NOMO-1 (cell line): ENCODE data around the gene PTPRG.
"Not testable (repeated sequence)": the region's sequence is repeated elsewhere in the genome, so short reads cannot be mapped to it uniquely, and the experiment has no call there.

Experiments used
- DNase-seq, 2 experiments: peaks; one replicate each; lab custom pipeline; 2025; ENCODE audit not compliant: unreplicated experiment in 2 of 2; lab: John Stamatoyannopoulos, UW

The PTPRG gene

DNA sequence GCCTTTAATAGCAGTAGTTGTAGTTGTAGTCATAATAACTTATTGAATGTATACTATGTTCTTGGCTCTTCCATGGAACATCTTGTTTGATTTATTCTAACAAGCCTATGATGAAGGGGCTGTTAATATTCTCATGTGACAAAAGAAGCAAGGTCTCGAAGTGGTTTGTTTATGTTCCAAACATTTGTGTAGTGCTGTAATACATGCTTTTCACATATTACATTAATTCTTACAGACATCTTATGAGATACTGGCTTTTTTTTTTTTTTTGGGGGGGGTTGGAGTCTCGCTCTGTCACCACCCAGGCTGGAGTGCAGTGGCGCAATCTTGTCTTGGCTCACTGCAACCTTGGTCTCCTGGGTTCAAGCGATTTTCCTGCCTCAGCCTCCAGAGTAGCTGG lies 252.3 kb downstream of the PTPRG start:
- no peak for DNase-seq

- no peak for DNase-seq
Measured at GRCh38 chr3:61814674-61815073, 253.3 kb downstream of the PTPRG start.

DNA sequence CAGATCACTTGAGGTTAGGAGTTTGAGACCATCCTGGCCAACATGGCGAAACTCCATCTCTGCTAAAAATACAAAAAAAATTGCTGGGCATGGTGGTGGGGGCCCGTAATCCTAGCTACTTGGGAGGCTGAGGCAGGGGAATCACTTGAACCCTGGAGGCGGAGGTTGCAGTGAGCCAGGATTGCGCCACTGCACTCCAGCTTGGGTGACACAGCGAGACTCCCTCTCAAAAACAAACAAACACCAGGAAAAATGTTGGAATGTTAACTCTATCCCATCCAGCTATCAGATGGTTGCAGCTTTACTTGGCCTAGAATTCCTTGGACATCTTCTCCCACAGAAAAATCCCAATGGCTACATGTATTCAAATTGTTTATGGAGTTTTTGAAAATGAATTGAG lies 254.9 kb downstream of the PTPRG start:
- DNase-seq, result not testable (repeated sequence)

- DNase-seq, result no peak
Measured at GRCh38 chr3:61819861-61820260, 258.5 kb downstream of the PTPRG start.

GRCh38 chr3:61820306-61820992 lies 259.1 kb downstream of the PTPRG start:
- peak in 1 of 2 experiments; percentile 13 for DNase-seq

DNA sequence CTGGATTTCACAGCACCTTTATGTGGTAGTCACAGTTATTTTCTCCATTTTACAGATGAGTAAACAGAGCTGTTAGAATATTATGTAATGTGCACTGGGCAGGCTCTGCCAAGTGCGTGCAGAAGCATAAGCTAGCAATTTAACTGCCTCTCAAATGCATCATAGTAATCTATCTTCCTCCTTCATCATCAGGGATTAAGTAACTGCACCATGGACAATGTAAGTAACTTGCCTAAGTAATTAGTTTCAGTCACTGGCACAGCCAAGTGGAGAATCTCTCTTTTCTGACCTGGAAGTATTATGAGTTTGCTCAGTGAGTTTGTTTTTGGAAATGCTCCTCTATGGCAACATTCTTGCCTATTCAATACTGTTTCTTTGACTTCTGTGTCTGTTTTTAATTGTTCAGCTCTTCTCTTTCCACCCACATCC lies 260.5 kb downstream of the PTPRG start:
- no peak for DNase-seq

DNA sequence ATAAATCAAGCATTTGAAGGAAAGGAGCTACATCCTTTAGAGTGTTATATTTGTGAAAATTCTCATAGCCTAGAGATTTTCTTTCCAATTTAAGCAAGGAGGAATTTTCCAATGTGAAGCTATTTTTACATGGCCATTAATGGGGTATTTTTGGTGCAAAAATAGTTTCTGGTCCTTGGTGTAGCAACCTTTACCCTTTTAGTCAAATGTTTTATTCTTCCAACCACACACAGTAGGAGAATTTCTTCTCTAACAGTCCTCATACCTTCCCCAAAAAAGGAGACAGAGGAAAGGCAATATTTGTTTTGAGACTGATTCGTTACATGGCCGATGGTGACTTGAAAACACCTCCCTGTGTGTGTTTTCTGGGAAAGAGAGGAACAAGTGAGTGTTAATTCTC lies 261.2 kb downstream of the PTPRG start:
- DNase-seq, result no peak

DNA sequence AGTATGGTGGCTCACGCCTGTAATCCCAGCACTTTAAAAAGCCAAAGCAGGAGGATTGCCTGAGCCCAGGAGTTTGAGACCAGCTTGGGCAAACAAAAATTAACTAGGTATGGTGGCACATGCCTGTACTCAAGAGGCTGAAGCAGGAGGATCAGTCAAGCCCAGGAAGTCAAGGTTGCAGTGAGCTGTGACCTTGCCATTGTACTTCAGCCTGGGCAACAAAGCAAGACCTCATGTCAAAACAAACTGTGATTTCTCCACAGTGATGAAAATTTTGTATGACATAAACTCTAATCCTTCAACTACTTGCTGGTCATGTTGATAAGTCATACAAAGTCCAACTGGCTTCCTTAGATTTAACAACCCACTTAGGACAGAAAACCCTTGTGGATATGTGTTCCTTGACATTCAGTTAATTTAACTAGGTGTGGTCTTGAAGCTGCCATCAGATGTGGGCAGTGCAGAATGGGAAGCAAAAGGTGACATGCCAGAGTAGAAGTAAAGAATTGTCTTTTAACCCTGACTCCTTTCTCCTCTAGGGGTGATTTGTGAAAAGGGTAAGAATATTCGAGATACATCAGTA lies 263.3 kb downstream of the PTPRG start:
- no peak for DNase-seq

DNA sequence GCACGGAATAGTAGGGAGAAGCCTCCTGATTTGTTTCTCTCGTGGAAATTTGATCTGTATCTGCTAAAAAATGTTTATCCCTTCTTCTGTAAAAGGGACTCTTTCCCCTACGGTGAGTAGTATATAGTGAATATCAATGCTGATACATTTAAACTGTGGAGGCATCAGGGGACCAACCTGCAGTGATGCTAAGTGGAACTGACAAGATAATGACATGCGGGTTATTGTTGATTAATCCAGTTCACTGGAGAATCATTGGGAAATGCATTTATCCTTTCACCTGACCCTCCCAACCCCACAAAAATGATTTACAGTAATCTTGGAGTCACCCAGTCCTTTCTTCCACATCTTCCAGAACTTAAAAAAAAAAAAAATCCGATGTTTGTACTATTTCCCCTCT lies 264.8 kb downstream of the PTPRG start:
- no peak for DNase-seq

DNA sequence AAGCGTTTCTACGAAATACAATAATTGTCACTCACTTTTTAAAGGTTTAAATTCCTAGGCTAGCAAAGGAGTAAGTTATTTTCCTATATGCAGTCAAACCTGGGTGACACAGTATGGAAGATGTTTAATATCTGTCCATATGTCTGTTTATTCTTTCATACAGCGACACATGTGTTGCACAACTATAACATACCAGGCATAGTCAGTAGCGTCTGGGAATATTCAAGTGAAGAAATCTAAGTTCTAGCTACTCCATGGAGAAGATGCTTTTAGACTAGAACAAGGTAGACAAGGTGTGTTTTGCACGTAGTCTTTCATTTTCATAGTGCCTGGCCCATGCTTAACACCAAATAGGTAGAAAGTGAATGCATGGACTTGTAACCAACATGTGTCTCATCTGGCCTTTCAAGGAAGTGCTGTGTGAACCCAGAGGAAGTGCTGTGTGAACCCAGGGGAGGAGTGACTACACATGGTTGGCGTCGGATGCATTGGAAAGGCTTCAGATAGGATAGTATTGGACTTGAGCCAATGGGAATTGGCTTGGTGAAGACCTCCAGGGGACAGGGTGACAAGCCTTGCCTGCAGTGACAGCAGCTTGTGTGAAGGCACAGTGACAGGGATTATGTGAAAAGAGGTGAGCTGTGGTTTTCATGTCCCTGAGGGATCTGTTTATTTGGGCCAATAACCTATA lies 267.0 kb downstream of the PTPRG start:
- DNase-seq, result no peak

DNA sequence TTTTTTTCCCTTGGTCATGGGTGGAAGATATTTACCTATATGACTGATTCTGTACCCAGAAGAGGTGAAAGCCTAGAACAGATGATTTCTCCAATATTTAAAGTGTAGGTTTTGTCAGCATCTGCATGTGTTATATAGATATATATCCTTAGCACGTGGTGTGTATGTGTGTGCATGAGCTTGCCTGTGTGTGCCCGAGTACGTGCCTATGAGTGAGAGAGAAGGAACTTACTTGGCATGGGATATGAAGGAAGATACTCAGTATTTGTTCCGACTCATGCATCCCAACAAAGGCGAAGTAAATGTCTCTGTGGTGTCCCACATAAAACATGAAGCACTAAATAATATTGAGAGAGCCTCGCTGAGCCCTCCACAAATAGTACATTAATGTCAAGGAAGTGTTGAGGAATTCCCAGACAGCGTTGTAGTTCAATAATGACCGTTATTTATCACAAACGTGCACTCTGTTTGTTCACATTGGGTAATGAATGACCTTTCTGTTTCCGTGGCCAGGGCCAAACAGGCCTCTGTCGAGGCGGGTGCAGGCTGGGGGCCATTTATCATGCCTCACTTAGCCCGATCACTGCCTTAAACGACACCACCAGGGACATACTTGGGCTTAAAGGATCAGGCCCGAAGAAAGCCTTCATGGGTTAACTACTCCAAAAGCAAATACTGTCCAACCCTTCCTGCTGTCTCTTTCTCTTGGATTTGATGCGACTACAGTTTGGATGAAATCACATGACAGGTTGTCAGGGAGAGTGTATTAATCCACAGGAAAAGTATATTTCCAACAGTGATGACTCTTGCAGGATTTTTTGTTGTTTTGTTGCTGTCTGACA lies 267.7 kb downstream of the PTPRG start:
- DNase-seq, result no peak

DNA sequence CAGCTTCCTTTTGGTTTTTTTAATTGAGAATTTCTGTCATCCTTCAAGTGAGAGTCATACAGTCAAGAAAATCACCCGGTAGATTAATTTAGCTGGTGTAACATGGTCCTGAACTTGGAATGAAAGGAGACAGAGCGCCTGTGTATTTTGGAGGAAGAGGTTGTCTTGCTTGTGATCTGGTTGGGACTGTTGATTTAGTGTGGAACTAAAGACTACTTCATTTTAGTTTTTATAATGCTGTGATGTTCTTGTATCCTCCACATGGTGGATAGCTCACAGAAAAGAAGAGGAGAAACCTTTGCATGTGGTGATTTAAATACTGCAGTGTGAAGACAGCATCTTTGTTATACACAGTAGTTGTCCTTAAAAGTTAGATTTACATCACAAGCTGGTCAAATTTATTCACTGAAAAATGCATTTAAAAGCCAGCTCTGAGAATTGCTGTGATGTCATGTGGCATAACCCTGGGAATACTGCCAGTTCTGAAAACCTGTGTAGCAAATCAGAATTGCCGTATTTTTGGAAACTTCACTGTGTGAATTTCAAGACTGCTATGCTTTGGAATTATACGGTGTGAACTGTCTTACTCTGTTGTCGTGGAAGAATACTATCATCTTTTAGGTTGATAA lies 268.5 kb downstream of the PTPRG start:
- DNase-seq, result no peak

DNA sequence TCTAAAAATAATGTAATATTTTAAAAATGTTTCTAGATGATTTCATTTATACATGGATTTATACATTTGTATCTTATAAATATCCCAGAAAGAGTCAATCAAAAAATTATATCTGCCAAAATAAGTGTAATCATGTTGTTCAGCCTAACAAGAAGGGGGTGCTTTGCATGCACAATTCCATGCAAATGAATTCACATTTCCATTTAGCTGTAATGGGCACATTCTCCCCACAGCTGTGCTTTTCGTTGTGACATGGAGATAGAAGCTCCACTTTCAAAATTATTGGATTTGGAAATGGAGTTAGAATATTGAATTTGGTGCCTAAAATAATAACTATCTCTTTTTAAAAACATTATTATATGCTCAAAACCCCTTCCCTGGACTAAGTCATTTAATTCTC lies 270.6 kb downstream of the PTPRG start:
- DNase-seq, result no peak

DNA sequence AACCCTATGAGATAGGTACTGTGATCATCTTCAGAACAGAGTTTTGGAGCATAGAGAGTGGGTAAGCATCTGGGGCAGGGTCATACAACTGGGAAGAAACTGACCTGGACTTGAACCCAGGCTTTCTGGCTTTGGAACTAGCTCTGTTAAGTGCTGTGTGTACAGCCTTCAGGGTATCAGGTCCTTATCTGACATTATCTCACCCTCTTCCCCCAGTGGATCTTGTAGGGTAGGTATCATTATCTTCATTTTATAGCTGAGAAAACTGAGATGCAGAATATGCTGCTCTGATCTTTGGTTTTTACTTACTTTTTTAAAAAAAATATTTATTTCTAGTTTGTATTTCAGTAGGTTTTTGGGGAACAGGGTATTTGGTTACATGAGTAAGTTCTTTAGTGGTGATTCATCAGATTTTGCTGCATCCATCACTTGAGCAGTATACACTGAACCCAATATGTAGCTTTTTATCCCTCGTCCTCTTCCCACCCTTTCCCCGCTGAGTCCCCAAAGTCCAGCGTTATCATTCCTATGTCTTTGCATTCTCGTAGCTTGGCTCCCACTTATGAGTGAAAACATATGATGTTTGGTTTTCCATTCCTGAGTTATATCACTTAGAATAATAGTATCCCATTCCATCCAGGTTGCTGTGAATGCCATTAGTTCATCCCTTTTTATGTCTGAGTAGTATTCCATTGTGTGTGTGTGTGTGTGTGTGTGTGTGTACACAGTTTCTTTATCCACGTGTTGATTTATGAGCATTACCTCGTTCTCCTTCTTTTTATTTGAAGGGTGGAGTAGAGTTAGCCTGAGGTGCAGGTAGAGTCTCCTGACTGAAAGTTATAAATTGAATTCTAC lies 271.2 kb downstream of the PTPRG start:
- no peak for DNase-seq

- no peak for DNase-seq
Measured at GRCh38 chr3:61839256-61839655, 277.9 kb downstream of the PTPRG start.

- no peak for DNase-seq
Measured at GRCh38 chr3:61841111-61841845, 279.9 kb downstream of the PTPRG start.

GRCh38 chr3:61841988-61842387 lies 280.6 kb downstream of the PTPRG start:
- DNase-seq, result no peak

GRCh38 chr3:61844346-61844745 lies 283.0 kb downstream of the PTPRG start:
- DNase-seq, result no peak

- DNase-seq, result no peak
Measured at GRCh38 chr3:61846488-61846887, 285.1 kb downstream of the PTPRG start.
